Activated CD8-positive, alpha-beta memory T cell treated with anti-CD3 and anti-CD28 coated beads, Interleukin-2, amount 50 U/mL, for 1 hour (primary cell): ENCODE measurements around the gene SF3A1.
A peak's percentile ranks its signal among the peaks of the same experiment; 100 is the strongest.

Experiments
- DNase-seq: peaks from one replicate; pipeline ENCODE4 v3.0.0-alpha.2; 2020; ENCODE audit errors: extremely low read depth

SF3A1 gene

DNA sequence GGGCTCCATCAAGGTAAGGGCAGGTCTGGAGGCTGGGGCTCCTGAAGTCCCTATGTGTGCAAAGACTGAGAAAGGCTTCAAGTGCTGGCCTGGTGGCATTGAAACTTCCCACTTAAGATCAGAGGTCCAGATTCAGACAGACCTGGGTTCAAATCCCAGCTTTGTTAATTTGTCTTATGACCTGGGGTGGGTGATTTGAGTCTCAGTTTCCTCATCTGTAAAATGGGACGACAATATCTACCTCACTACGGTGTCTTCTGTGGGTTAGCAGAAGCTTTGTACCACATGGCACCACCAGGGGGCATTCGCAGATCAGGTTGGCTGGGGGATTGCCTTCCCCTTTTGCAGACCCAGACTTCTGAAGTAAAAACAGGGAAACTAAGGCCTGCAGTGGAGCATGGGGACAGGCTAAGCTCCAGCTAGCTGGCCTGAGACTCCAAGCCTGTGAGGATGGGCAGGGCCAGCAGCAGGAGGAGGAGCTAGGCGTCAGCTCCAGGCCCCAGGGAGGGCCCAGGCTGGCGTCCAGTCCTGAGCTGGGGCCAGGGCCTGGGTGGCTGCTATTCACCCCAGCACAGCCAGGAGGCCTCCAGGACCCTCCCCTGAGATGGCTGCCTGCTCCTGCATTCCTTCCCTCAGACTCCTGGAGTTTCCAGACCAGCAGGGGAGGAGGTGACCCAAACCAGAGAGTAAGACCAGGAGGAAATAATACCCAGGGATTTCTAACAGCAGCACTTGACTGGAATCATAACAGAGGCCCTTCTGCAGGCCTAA lies 68.9 kb downstream of the SF3A1 start:
- DNase-seq = peak; percentile 75

DNA sequence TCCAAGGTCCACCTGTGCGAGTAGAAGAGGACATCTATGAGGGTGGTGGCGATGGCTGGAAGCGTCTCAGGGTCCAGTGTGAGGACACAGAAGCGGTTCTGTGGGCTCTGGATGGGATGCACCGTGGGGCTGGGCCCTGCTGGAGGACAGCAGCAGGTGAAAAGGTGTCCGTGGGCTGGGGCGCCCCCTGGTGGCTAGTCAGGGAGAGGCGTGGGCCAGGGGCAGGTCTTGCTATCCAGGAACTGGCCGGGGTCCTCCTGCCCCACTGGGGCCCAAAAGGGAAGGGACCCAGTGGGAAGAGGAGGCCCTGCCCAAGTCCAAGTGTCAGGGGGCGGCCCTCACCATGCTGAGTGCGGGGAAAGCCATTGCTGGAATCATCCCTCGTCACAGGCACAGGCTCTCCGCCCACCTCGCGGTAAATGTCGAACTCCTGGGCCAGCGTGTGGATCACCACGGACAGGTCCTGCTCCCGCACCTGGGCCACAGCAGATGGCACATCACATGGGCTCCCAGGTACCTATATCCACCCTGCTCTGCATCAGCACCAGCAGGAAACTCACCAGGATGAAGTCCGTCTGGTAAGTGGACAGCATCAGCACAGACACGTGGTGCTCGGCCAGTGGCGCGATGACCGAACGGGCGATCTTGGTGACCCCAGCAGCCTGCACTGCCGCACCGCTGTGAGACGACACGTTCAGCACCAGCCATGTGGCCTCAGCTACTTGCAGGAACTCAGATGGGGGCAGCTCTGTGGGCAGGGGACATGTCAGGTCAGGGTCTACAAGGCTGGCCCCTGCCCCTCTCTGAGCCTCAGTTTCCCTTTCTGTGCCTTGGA lies 69.7 kb downstream of the SF3A1 start:
- DNase-seq = no peak

DNA sequence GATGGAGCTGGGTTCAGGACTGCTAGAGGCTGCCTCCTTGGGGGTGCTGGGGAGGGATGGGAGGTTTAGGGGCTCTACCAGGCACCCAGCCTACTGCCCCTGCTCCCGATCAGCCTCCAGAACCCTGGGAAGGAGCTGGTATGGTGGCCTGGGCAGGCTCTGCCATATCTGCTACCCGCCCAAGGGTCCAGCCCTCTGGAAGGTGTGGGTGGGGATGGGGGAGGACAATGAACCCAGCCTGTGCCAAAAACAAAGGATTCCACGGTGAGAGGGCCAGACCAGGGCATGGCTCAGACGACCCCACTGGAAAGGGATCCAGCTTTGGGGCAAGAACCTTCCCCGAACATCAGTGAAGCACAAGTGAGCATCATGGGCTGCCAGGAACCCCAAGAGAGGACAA lies 70.4 kb downstream of the SF3A1 start:
- no peak for DNase-seq

DNA sequence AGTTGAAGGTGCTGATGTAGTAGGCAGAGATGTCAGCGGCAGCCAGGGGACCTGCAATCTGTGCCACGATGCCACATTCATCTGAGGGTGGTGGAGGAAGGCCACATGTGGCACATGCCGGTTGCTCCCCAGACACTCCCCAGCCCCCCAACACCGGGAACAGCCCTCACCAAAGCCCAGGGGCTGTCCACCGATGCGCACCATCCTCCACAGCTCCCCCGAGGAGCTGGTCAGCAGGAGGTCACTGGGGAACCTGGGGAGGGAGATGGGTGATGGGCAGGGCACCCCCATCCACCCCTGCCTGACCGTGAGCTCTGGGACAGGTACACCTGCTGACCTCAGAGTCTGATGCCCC lies 70.9 kb downstream of the SF3A1 start:
- no peak for DNase-seq

DNA sequence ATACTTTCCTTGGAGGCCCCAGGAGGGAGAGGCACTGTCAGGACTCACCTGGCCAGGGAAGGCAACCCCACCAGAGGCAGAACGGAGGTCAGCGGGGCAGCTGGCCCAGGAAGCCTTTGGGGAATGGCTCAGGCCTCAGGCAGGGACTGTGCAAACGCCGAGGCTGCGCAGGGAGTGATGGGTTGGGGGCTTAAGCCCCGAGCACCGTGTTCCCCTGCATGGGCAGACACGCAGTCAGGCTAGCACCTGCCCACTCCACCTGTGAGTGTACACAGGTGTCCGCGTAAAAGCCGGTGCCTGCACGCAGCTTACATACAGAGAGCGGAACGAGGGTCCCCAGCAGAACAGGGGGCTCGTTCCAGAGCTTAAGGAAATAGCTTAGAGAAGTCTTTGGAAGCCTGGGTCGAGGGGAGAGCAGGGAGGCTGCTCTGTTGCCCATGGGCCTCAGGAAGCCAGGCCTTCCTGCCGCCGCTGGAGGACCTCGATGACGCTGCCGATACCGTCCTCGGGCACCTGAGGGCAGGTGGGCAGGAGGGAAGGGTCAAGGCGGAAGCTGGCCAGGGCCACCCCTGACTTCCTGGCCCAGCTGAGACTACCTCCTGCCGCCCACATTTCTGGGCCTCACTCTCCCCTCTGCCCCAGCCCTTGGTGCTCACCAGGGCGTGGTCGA lies 71.4 kb downstream of the SF3A1 start:
- no peak for DNase-seq

DNA sequence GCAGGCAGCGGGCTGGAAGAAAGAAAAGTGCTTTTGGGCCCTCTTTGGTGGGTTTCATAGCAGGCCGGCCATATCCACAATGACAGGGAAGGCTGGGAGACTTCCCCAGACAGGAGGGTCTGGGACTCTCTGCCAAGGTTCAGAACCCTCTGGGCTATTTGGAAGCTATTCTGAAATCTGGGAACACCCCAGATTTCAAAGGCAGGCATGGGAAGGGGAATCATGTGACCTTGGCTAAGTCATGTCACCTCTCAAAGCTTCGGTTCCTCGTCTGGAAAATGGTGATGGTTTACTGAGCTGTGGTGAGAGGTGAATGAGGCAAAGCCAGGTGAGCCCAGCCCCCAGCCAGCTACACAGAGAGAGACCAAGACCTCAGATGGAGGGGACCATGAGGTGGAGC lies 72.0 kb downstream of the SF3A1 start:
- no peak for DNase-seq

DNA sequence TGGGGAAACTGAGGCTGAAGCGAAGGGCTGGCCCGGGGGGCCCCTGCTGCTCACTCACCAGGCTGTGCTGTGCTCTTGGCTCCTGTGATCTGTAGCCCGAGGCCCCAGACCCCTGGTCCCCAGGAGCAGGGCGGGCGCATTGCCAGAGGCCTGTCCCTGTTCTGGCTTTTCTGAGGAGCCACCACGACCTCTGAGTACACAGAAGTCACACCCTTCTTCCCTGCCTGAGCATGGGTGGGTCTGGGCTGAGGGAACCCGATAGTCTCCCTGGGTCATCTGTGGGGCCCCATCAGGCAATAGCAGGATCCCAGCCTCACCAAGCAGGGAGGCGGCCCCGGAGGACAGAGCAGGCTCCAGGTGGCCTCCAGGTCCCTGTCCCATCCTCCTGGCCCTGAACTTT lies 72.5 kb downstream of the SF3A1 start:
- no peak for DNase-seq

DNA sequence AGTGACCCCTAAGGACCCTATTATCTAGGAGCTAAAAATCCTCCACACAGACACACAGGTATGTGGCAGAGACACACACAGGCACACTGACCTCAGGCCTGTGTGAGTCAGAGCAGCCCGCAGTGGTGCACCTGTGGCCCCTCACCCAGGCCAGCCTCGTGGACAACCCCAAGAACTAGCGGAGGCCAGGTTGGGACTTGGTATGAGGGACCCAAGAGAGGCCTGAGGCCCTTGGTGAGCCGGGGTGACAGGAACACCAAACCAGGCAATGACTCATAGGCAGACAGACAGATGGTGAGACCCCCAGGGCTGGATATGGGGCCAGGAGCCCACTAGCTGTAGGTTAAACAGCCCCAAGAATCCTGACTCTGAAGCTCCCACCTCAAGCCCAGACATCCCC lies 73.4 kb downstream of the SF3A1 start:
- DNase-seq = no peak

DNA sequence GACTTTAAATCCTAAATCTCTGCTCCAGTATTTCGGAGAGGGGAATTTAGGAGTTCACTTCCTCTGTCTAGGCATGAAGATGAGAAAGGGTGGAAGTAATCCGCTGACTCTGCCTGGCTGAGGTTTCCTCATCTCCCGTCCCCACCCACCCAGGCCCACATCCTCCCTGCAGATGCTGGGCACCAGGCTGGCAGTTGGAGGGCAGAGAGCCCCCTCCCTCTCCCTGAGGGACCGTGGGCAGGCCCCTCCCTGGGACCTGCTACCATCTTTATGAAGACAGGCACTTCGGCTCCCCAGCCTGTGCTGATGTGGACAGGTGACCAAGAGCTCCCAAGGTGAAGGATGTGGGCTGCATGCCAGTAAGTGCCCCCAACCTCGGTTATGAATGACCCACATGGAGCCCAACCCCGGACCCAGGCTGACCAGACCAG lies 74.1 kb downstream of the SF3A1 start:
- no peak for DNase-seq
